ENCODE results near the gene ITGAD.

The ITGAD gene

DNA sequence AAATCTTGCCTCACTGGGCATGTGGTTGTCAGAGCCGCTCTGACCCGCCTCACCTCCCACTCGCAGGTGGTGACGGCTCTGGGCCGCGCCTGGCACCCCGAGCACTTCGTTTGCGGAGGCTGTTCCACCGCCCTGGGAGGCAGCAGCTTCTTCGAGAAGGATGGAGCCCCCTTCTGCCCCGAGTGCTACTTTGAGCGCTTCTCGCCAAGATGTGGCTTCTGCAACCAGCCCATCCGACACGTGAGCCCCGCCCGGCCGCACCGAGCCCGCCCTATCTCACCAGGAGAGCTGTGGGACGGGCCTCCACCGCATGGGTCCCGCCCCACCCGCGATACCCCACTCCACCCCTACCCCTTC, 82.8 kb downstream of the ITGAD start:
- no peak overlapping the region for H3K27ac Mint-ChIP-seq
- H3K27me3 Mint-ChIP-seq: peaks cover 21% of the 10 kb centered on the region
- peaks cover 27% of the 10 kb centered on the region for H3K4me1 Mint-ChIP-seq (ENCODE audit: low read depth)
- no peaks in the 10 kb centered on the region for H3K36me3 Mint-ChIP-seq (ENCODE audit: low read depth)
- H3K4me3 Mint-ChIP-seq: peak overlapping the region; percentile 76
- H3K9me3 Mint-ChIP-seq: no peaks in the 10 kb centered on the region

Data from stimulated activated naive CD8-positive, alpha-beta T cell treated with anti-CD3 and anti-CD28 coated beads, Interleukin-15, Interleukin-2, amounts not matched to agents 100 ng/mL and 50 ng/mL, for 24 hours (primary cell).